PFSK-1 (cell line): Measurements from ENCODE around the gene FCRL5.

Experiments used
- FOXP2 ChIP-seq: optimal IDR thresholded peaks from 2 replicates; pipeline ENCODE3; 2011; ENCODE audit warnings: borderline replicate concordance, control low read depth, inconsistent platforms; ENCODE audit not compliant: insufficient read depth; ENCODE audit errors: extremely low read length, extremely low read depth
- POLR2AphosphoS5 ChIP-seq: IDR thresholded peaks from 2 replicates; pipeline ENCODE4 v1.6.1; 2012; ENCODE audit warnings: low read depth, mild to moderate bottlenecking, control low read depth, low read length, moderate library complexity
- SIN3A ChIP-seq: IDR thresholded peaks from 2 replicates; pipeline ENCODE4 v1.6.1; 2012; ENCODE audit warnings: mild to moderate bottlenecking, low read length, moderate library complexity, borderline replicate concordance; ENCODE audit not compliant: insufficient read depth
- TAF1 ChIP-seq: IDR thresholded peaks from 2 replicates; pipeline ENCODE4 v1.6.1; 2012; ENCODE audit warnings: low read length, control low read depth, borderline replicate concordance; ENCODE audit not compliant: insufficient read depth
- TF ChIP-seq, protein P1 (sequence below), 2 experiments: IDR thresholded peaks; 2 replicates each; pipeline versions ENCODE4 v1.6.1 to v1.8.0; 2011 to 2012; ENCODE audit warnings: low read depth in 2 of 2, low read length in 2 of 2, control low read depth in 1 of 2, inconsistent platforms in 1 of 2, mild to moderate bottlenecking in 1 of 2, moderate library complexity in 1 of 2; ENCODE audit not compliant: insufficient read depth in 1 of 2

- TF ChIP-seq POLR2AphosphoS5, result no peak
- TF ChIP-seq TAF1, result no peak
- TF ChIP-seq, protein P1, sequence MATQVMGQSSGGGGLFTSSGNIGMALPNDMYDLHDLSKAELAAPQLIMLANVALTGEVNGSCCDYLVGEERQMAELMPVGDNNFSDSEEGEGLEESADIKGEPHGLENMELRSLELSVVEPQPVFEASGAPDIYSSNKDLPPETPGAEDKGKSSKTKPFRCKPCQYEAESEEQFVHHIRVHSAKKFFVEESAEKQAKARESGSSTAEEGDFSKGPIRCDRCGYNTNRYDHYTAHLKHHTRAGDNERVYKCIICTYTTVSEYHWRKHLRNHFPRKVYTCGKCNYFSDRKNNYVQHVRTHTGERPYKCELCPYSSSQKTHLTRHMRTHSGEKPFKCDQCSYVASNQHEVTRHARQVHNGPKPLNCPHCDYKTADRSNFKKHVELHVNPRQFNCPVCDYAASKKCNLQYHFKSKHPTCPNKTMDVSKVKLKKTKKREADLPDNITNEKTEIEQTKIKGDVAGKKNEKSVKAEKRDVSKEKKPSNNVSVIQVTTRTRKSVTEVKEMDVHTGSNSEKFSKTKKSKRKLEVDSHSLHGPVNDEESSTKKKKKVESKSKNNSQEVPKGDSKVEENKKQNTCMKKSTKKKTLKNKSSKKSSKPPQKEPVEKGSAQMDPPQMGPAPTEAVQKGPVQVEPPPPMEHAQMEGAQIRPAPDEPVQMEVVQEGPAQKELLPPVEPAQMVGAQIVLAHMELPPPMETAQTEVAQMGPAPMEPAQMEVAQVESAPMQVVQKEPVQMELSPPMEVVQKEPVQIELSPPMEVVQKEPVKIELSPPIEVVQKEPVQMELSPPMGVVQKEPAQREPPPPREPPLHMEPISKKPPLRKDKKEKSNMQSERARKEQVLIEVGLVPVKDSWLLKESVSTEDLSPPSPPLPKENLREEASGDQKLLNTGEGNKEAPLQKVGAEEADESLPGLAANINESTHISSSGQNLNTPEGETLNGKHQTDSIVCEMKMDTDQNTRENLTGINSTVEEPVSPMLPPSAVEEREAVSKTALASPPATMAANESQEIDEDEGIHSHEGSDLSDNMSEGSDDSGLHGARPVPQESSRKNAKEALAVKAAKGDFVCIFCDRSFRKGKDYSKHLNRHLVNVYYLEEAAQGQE (IDR thresholded peaks at IDR 0.05; ENCODE audit: insufficient read depth in 1 of 2, low read depth in 2 of 2, low read length in 2 of 2), result no peak
- TF ChIP-seq SIN3A, result no peak
- no peak for TF ChIP-seq FOXP2
Observed at GRCh38 chr1:157574836-157575235, 22.5 kb upstream of the FCRL5 start.
